ENCODE results near the gene KPNB1. TPM values are rescaled to one million over a fixed set of nuclear protein-coding genes. Genes with fewer than 3 reads are reported as not detected.
A peak's percentile ranks its signal among the peaks of the same experiment; 100 is the strongest.

Gene KPNB1
- total RNA-seq, 1 donor = 443 TPM

GRCh38 chr17:47716375-47716774, 66.7 kb downstream of the KPNB1 start:
- no peak overlapping the region for H3K4me3 ChIP-seq (ENCODE audit: low read depth, low read length)
- DNase-seq (ENCODE audit: low read depth) = no peak
- no peak for TF ChIP-seq CTCF (IDR thresholded peaks at IDR 0.05; ENCODE audit: insufficient read depth, low read depth, low read length)

- TF ChIP-seq CTCF (IDR thresholded peaks at IDR 0.05; ENCODE audit: insufficient read depth, low read depth, low read length) = peak; percentile 39
- no peak for DNase-seq (ENCODE audit: low read depth)
- H3K4me3 ChIP-seq (ENCODE audit: low read depth, low read length) = no peak overlapping the region
Observed at GRCh38 chr17:47717261-47717697, 67.6 kb downstream of the KPNB1 start.

DNA sequence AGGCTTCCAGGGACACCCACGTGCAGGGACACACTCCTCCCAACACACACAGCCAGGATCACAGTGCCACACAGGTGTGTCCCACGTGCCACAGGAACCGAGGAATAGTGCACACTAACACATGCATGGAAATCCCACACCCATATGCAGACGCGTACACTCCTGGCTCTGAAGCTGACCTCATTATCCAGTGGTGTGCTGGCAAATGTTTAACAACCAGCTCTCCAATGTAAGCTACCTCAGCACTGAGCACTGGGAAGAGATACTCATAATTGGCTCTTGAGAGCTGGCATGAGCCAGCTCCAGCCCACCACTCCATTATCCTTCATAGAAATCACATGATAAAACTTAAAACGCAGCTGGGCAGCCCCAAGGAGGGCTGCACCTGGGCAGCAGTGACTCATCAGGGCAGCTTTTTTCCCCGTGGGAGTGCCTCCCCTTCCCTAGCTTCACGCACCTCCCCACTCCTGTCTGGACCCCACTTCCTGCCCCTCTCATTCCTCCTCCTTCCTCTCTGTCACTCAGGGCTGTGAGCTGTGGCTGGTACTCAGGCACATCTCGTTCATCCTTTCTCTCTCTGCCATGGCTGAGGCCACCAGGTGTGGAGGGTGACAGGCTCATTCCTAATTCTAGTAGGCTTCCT, 68.4 kb downstream of the KPNB1 start:
- H3K4me3 ChIP-seq (ENCODE audit: low read depth, low read length) = no peak overlapping the region
- DNase-seq (ENCODE audit: low read depth) = no peak
- no peak for TF ChIP-seq CTCF (IDR thresholded peaks at IDR 0.05; ENCODE audit: insufficient read depth, low read depth, low read length)

- no peak for DNase-seq (ENCODE audit: low read depth)
- no peak overlapping the region for H3K4me3 ChIP-seq (ENCODE audit: low read depth, low read length)
- TF ChIP-seq CTCF (IDR thresholded peaks at IDR 0.05; ENCODE audit: insufficient read depth, low read depth, low read length) = no peak
Observed at GRCh38 chr17:47718634-47719405, 69.1 kb downstream of the KPNB1 start.

- no peak overlapping the region for H3K4me3 ChIP-seq (ENCODE audit: low read depth, low read length)
- TF ChIP-seq CTCF (IDR thresholded peaks at IDR 0.05; ENCODE audit: insufficient read depth, low read depth, low read length) = no peak
- peak; percentile 33 for DNase-seq (ENCODE audit: low read depth)
Observed at GRCh38 chr17:47719411-47720152, 69.9 kb downstream of the KPNB1 start.

DNA sequence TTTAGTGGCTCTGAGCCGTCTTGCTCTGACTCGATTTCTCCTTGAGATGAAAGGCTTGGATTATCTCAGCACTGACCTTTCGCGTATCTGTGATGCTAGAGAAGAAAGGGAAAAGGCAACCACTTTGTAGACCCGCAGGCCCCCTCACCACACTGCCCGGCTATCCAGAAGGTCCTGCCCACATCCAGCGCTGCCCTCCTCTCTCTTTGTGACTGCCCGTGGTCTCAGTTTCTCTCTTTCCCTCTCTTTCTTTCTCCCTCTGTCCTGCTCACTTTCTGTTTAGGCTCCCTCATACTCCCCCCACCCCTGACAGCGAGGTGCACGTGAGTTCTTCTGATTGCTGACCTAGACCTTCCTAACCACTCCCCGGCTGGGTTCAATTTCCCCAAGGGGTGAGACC, 70.5 kb downstream of the KPNB1 start:
- DNase-seq (ENCODE audit: low read depth) = no peak
- no peak overlapping the region for H3K4me3 ChIP-seq (ENCODE audit: low read depth, low read length)
- TF ChIP-seq CTCF (IDR thresholded peaks at IDR 0.05; ENCODE audit: insufficient read depth, low read depth, low read length) = no peak
